Measurements from ENCODE around the gene CACYBP. TPM values are rescaled to one million over a fixed set of nuclear protein-coding genes. Genes with fewer than 3 reads are reported as not detected.
"Not testable (repeated sequence)": the region's sequence is repeated elsewhere in the genome, so short reads cannot be mapped to it uniquely, and the experiment has no call there.

CACYBP gene
- total RNA-seq, 1 donor: 71.7 TPM

DNA sequence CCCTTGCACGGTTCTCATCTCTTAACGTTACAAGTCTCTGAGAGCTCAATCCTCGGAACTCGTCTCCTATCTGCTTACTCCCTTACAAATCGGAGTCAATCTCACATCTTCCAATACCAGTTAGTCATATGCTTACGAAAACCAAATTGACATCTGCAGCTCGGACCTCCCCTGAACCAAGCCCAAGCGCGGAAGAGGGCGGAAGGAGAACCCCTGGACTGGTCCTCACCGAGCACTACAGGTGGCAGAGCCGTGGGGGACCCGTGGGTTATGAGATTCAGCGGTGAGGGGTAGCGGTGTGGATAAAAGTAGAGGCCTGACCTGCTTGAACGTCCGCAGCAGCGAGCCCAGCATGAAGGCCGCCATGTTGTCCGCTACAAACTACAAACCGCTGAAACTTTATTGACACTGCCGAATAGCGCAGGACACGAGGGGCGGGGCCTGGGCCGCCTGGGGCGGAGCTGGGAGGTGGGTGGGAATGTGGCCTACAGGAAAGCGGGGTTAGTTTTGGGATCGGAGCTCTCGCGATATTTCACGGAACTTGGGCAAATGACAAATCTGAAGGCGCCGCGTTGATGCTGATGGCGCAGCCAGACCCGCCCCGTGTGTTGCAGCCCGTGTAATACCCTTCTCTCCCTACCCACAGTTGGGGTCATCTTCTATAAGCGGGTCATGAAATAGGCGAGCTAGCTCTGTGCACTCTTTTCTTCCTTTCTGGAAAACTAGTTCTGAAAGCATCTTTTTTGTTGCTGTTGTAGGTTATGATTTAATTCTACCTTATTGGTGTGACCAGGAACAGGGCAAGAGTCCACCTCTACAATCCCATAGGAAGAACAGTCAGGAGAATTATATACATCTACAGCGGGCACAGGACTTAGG lies 23.5 kb downstream of the CACYBP start, which contains the start of gene MRPS14:
Gene MRPS14, minus strand, starts transcription at position 383 of the 879 bp plus-strand sequence. Its CDS starts 17 bp downstream, at position 366.
- Histone ChIP-seq H3K27ac (ENCODE audit: low read depth, low read length) (peak within 1 kb of the TSS; percentile 91), H3K27me3 (ENCODE audit: insufficient read depth, low read length) (no peaks in the 10 kb centered on the region), H2AFZ (ENCODE audit: low read length) (peak within 1 kb of the TSS; percentile 98), H3K9me3 (ENCODE audit: low read depth, low read length) (no peaks in the 10 kb centered on the region), H3K4me2 (ENCODE audit: insufficient read depth, low read length) (peak within 1 kb of the TSS; percentile 94), H3K79me2 (ENCODE audit: insufficient read depth, low read length) (peaks cover 35% of the 10 kb centered on the region), H3K4me3 (ENCODE audit: insufficient read depth, low read length) (peak within 1 kb of the TSS; percentile 98), H3K4me1 (ENCODE audit: insufficient read depth, low read length) (peaks cover 11% of the 10 kb centered on the region), H4K20me1 (ENCODE audit: insufficient read depth, low read length) (no peaks in the 10 kb centered on the region), H3K36me3 (ENCODE audit: insufficient read depth, low read length) (peaks cover 3% of the 10 kb centered on the region)
- TF ChIP-seq, protein P1, sequence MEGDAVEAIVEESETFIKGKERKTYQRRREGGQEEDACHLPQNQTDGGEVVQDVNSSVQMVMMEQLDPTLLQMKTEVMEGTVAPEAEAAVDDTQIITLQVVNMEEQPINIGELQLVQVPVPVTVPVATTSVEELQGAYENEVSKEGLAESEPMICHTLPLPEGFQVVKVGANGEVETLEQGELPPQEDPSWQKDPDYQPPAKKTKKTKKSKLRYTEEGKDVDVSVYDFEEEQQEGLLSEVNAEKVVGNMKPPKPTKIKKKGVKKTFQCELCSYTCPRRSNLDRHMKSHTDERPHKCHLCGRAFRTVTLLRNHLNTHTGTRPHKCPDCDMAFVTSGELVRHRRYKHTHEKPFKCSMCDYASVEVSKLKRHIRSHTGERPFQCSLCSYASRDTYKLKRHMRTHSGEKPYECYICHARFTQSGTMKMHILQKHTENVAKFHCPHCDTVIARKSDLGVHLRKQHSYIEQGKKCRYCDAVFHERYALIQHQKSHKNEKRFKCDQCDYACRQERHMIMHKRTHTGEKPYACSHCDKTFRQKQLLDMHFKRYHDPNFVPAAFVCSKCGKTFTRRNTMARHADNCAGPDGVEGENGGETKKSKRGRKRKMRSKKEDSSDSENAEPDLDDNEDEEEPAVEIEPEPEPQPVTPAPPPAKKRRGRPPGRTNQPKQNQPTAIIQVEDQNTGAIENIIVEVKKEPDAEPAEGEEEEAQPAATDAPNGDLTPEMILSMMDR (IDR thresholded peaks at IDR 0.05; ENCODE audit: extremely low read depth, low read depth, low read length): no peak
- peak; percentile 94 for DNase-seq (ENCODE audit: insufficient read length, low spot score, missing footprints)

DNA sequence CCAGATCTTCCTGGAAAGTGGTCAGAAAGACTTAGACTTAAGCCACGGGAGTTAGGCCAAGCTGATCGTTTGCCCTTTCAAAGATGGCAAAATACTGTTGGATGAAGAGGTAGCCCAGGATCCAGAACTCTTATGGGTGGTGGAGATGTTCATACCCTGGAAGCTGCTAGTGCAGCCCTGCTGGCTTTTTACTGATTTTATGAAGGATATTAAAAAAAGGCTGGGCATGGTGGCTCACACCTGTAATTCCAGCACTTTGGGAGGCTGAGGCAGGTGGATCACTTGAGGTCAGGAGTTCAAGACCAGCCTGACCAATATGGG lies 24.1 kb downstream of the CACYBP start:
- Histone ChIP-seq H3K4me3 (ENCODE audit: insufficient read depth, low read length) (peak overlapping the region; percentile 98), H3K79me2 (ENCODE audit: insufficient read depth, low read length) (peaks cover 35% of the 10 kb centered on the region), H2AFZ (ENCODE audit: low read length) (peak overlapping the region; percentile 93), H3K4me1 (ENCODE audit: insufficient read depth, low read length) (peaks cover 11% of the 10 kb centered on the region), H3K4me2 (ENCODE audit: insufficient read depth, low read length) (peak overlapping the region; percentile 94), H3K27ac (ENCODE audit: low read depth, low read length) (peak overlapping the region; percentile 91)
- not testable (repeated sequence) for H3K9me3 ChIP-seq (ENCODE audit: low read depth, low read length); H4K20me1 ChIP-seq (ENCODE audit: insufficient read depth, low read length); DNase-seq (ENCODE audit: insufficient read length, low spot score, missing footprints); H3K36me3 ChIP-seq (ENCODE audit: insufficient read depth, low read length); H3K27me3 ChIP-seq (ENCODE audit: insufficient read depth, low read length)

DNA sequence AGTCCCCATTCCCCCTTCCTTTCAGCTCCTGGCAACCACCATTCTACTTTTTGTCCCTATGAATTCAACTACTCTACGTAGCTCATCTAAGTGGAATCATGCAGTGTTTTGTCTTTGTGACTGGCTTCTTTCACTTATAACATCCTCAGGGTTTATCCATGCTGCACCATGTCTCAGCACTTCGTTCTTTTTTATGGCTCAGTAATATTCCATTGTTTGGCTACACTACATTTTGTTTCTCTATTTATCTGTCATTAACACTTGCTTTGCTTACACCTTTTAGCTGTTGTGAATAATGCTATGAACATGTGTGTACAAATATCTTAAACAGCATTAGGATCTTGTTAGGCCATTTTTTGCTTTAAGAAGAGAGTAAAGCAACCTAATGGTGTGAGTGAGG lies 25.0 kb downstream of the CACYBP start:
- H3K4me1 ChIP-seq (ENCODE audit: insufficient read depth, low read length): peaks cover 11% of the 10 kb centered on the region
- TF ChIP-seq, protein P1 (IDR thresholded peaks at IDR 0.05; ENCODE audit: extremely low read depth, low read depth, low read length): no peak
- H3K79me2 ChIP-seq (ENCODE audit: insufficient read depth, low read length): peaks cover 32% of the 10 kb centered on the region
- H3K36me3 ChIP-seq (ENCODE audit: insufficient read depth, low read length): no peaks in the 10 kb centered on the region
- H4K20me1 ChIP-seq (ENCODE audit: insufficient read depth, low read length): no peaks in the 10 kb centered on the region
- H2AFZ ChIP-seq (ENCODE audit: low read length): peak overlapping the region; percentile 9
- no peak overlapping the region for H3K27ac ChIP-seq (ENCODE audit: low read depth, low read length)
- H3K4me2 ChIP-seq (ENCODE audit: insufficient read depth, low read length): no peak overlapping the region
- no peak for DNase-seq (ENCODE audit: insufficient read length, low spot score, missing footprints)
- H3K9me3 ChIP-seq (ENCODE audit: low read depth, low read length): no peaks in the 10 kb centered on the region
- H3K27me3 ChIP-seq (ENCODE audit: insufficient read depth, low read length): no peaks in the 10 kb centered on the region
- H3K4me3 ChIP-seq (ENCODE audit: insufficient read depth, low read length): no peak overlapping the region

DNA sequence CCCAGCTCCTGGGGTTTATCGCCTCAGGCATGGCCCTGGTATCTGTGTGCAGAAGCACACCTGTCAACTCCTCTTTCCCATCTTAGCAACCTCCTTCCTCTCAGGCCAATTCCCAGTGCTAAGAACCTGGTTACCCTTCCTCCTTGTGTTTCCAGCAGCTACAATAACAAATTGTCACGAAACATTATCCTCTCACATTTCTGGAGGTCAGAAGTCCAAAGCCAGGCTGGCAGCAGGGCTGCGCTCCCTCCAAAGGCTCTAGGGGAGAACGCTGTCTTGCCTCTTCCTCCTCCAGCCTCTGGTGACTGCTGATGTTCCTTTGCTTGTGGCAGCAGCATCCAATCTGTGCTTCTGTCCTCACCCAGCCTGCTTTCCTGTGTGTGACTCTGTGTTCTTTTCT lies 34.2 kb downstream of the CACYBP start:
- no peak for DNase-seq (ENCODE audit: insufficient read length, low spot score, missing footprints)
- no peak overlapping the region for H3K27ac ChIP-seq (ENCODE audit: low read depth, low read length)
- H3K4me3 ChIP-seq (ENCODE audit: insufficient read depth, low read length): no peak overlapping the region
- H3K27me3 ChIP-seq (ENCODE audit: insufficient read depth, low read length): no peaks in the 10 kb centered on the region
- no peaks in the 10 kb centered on the region for H4K20me1 ChIP-seq (ENCODE audit: insufficient read depth, low read length)
- TF ChIP-seq, protein P1 (IDR thresholded peaks at IDR 0.05; ENCODE audit: extremely low read depth, low read depth, low read length): no peak
- H3K4me2 ChIP-seq (ENCODE audit: insufficient read depth, low read length): no peak overlapping the region
- no peaks in the 10 kb centered on the region for H3K4me1 ChIP-seq (ENCODE audit: insufficient read depth, low read length)
- no peaks in the 10 kb centered on the region for H3K9me3 ChIP-seq (ENCODE audit: low read depth, low read length)
- H3K79me2 ChIP-seq (ENCODE audit: insufficient read depth, low read length): no peaks in the 10 kb centered on the region
- H3K36me3 ChIP-seq (ENCODE audit: insufficient read depth, low read length): no peaks in the 10 kb centered on the region
- no peak overlapping the region for H2AFZ ChIP-seq (ENCODE audit: low read length)

Measured in osteoblast (primary cell).